Measurements from ENCODE around the gene SYCE1L. TPM values are rescaled to one million over a fixed set of nuclear protein-coding genes. Genes with fewer than 3 reads are reported as not detected.
"Not testable (repeated sequence)": the region's sequence is repeated elsewhere in the genome, so short reads cannot be mapped to it uniquely, and the experiment has no call there.

SYCE1L gene, protein sequence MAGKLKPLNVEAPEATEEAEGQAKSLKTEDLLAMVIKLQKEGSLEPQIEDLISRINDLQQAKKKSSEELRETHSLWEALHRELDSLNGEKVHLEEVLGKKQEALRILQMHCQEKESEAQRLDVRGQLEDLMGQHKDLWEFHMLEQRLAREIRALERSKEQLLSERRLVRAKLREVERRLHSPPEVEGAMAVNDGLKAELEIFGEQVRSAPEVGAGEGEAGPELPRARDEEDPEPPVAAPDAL
- total RNA-seq, result 2.0 and 2.8 TPM in 2 replicates

- no peak for DNase-seq (ENCODE audit: low read depth in 2 of 2)
Measured at GRCh38 chr16:77199211-77199610, at the start of gene SYCE1L. SYCE1L (plus strand) TSS chr16:77199408; CDS start chr16:77199452, 44 bp downstream.

GRCh38 chr16:77157346-77158058 lies 41.7 kb upstream of the SYCE1L start:
- DNase-seq (ENCODE audit: low read depth in 2 of 2), result no peak

DNA sequence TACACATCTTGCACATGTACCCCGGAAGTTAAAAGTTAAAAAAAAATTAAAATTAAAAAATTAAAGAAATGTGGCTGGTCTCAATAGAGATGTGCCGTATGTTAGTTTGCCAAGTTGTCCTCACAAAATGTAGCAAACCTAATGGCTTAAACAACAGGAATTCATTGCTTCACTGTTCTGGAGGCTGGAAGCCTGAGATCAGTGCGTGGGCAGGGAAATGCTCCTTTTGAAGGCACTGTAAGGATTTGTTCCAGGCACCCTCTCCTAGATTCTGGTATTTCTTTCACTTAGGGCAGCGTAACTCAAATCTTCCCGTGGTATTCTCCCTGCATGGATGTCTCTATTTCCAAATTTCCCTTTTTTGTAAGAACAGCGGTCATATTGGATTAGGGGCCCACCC lies 40.9 kb upstream of the SYCE1L start:
- DNase-seq (ENCODE audit: low read depth in 2 of 2), result no peak

DNA sequence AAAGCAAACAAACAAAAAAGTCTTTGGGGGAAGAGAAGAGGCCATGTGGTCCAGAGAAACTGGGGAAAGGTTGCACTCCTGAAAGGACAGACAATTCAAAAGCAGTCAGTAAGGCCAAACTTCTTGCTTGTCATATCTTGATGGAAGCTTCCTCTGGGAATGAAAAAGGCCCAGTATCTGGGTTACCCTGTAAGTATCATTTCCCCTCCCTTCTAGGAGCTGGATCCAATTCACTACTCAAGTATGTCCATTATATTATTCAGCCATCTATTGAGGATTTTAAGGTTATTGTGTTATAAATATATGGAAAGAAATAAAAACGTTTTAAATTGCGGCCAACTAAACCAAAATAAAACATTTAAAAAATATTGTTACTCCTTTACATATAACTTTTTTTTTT lies 34.2 kb upstream of the SYCE1L start:
- no peak for DNase-seq (ENCODE audit: low read depth in 2 of 2)

DNA sequence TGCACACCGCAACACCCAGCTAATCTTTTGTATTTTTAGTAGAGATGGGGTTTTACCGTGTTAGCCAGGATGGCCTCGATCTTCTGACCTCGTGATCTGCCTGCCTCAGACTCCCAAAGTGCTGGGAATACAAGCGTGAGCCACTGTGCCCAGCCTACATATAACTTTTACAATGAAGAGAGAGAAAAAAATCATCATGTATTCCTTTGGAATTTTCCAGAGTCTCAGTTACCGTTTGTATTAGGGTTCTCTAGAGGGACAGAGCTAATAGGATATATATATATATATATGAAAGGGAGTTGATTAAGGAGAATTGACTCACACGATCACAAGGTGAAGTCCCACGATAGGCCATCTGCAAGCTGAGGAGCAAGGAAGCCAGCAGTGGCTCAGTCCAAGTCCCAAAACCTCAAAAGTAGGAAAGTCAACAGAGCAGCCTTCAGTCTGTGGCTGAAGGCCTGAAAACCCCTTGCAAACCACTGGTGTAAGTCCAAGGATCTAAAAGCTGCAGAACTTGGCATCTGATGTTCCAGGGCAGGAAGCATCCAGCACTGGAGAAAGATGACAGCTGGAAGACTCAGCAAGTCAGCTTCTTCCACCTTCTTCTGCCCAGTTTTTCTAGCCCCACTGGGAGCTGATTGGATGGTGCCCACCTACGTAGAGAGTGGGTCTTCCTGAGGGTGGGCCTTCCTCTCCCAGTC lies 33.5 kb upstream of the SYCE1L start:
- not testable (repeated sequence) for DNase-seq (ENCODE audit: low read depth in 2 of 2)

- DNase-seq (ENCODE audit: low read depth in 2 of 2), result no peak
Measured at GRCh38 chr16:77166726-77167125, 32.5 kb upstream of the SYCE1L start.

DNA sequence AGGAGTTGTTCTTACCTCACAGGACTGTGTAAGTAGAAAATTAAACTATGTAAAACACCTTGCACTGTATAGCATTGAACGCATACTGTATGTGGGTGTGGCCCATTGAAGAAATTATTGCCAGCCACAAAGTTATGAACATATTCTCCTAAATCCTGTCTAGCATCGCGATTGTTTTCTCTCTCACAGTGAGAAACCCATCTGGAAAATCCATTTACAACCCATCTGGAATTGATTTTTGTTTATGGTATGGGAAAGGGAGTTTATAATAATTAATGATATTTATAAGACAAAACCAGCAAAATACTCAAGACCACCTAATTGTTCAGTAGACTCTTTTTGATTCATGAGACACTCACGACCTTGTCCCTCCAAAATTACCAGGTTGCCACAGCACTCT lies 30.3 kb upstream of the SYCE1L start:
- no peak for DNase-seq (ENCODE audit: low read depth in 2 of 2)

- peak; percentile 50 to 70 for DNase-seq (ENCODE audit: low read depth in 2 of 2)
Measured at GRCh38 chr16:77169650-77170236, 29.5 kb upstream of the SYCE1L start.

GRCh38 chr16:77170805-77171204 lies 28.4 kb upstream of the SYCE1L start:
- DNase-seq (ENCODE audit: low read depth in 2 of 2), result no peak

GRCh38 chr16:77171745-77172635 lies 27.2 kb upstream of the SYCE1L start:
- peak; percentile 61 to 75 for DNase-seq (ENCODE audit: low read depth in 2 of 2)

DNA sequence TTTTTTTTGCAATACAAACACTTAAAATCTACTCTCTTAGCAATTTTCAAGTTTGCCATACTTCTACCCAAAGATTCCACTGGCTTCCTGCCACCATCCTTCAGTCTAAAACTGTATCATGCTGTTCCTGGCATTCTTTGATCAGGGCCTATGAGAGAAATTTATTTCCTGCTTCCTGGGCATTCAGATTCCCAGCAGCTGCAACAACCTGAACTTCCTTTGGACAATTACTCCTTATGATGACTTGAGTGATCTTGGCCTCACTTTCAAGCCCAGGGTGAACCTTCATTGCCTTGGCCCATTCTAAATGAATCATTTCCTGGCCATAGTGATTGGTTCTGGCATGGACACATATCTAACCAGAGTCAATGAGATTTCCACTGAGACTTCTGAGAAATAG lies 26.3 kb upstream of the SYCE1L start:
- peak in 1 of 2 donors; percentile 75 for DNase-seq (ENCODE audit: low read depth in 2 of 2)

GRCh38 chr16:77183137-77183536 lies 16.1 kb upstream of the SYCE1L start:
- no peak for DNase-seq (ENCODE audit: low read depth in 2 of 2)

DNA sequence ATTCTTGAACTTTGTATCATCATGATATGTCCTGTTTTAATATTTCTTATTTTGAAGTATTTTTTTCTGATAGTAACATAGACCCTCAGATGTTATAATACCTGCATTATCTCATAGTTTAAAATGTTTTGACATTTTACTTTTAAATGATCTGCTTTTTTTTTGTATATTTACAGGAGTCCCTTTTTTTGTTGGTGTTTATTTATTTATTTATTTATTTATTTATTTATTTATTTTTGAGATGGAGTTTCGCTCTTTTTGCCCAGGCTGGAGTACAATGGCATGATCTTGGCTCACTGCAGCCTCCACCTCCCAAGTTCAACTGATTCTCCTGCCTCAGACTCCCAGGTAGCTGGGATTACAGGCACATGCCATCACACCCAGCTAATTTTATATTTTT lies 12.9 kb upstream of the SYCE1L start:
- not testable (repeated sequence) for DNase-seq (ENCODE audit: low read depth in 2 of 2)

DNA sequence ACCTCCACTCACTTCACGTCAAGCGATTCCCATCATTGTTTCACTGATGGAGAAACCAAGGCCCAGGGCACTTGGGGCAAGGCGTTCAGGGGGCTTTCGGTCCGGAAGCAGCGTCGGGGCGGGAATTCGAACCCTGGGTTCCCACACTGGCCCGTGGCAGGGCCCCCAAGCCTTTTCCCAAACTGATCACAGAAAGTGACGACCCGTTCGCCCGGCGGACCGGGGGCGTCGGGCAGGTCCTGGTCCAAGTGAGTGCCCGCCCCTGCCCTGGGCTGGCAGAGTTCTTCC lies 9.1 kb upstream of the SYCE1L start:
- DNase-seq (ENCODE audit: low read depth in 2 of 2), result no peak

GRCh38 chr16:77190478-77191258 lies 8.5 kb upstream of the SYCE1L start, which contains the start of gene MON1B:
MON1B (plus strand) TSS chr16:77191190; CDS start chr16:77191486, 296 bp downstream.
- DNase-seq (ENCODE audit: low read depth in 2 of 2), result peak; percentile 99

DNA sequence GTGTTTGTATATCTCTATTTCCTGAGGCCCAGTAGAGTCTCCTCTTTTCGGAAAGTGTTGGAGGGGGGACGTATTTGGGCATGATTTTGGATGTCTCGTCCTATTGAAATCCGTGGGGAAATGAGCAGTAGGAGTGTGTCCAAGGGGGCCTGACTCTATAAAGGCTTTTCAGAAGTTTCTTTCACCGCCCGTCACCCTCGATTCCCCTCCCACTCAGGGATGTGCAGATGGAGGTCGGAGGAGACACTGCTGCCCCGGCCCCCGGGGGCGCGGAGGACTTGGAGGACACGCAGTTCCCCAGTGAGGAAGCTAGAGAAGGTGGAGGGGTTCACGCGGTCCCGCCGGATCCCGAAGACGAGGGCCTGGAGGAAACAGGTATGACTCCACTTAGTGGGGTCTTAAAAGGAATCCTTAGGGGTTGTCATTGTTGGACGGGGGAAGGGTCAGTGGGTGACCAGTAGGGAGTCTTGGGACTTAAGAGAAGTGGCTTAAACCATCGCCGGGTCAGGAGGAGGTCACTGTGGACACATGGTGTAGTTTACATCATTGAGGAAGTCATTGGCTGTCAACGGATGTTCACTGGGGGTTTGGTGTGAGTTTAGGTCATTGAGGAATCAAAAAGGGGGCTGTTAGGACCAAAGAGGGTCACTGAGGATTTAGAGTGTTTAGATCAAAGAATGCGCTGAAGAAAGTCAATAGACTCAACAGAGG lies 7.8 kb upstream of the SYCE1L start:
- peak; percentile 18 to 27 for DNase-seq (ENCODE audit: low read depth in 2 of 2)

- DNase-seq (ENCODE audit: low read depth in 2 of 2), result no peak
Measured at GRCh38 chr16:77193377-77193776, 5.8 kb upstream of the SYCE1L start.

GRCh38 chr16:77194295-77195231 lies 4.6 kb upstream of the SYCE1L start:
- no peak for DNase-seq (ENCODE audit: low read depth in 2 of 2)

- no peak for DNase-seq (ENCODE audit: low read depth in 2 of 2)
Measured at GRCh38 chr16:77195411-77195810, 3.8 kb upstream of the SYCE1L start.
